ENCODE measurements around the gene QTRT2. TPM values are rescaled to one million over a fixed set of nuclear protein-coding genes. Genes with fewer than 3 reads are reported as not detected.

QTRT2 gene
- total RNA-seq, 1 experiment from 2014 or later, result 62.4 TPM

- Histone ChIP-seq H3K27me3 (replicated peaks; ENCODE audit: insufficient read depth, low read depth, low read length, poor library complexity) (no peaks in the 10 kb centered on the region), H3K9me3 (ENCODE audit: low read depth, low read length, poor library complexity, severe bottlenecking) (no peaks in the 10 kb centered on the region), H3K36me3 (ENCODE audit: insufficient read depth, low read length, poor library complexity, severe bottlenecking) (peaks cover 19% of the 10 kb centered on the region), H3K4me1 (ENCODE audit: insufficient read depth, low read length, poor library complexity, severe bottlenecking) (peaks cover 5% of the 10 kb centered on the region), H3K27ac (ENCODE audit: low read depth, low read length, poor library complexity, severe bottlenecking) (no peak overlapping the region), H3K4me3 (ENCODE audit: low read depth, low read length, poor library complexity, severe bottlenecking) (no peak overlapping the region)
- CTCF ChIA-PET, result no interaction called here
- TF ChIP-seq CTCF (conservative IDR thresholded peaks at IDR 0.05; ENCODE audit: low read depth, low read length) (no peak), EZH2 (IDR thresholded peaks at IDR 0.05; ENCODE audit: borderline replicate concordance, low read depth, low read length, poor library complexity, severe bottlenecking) (no peak)
- no peak for DNase-seq (ENCODE audit: low spot score)
- BruUV-seq (replicated peaks), result no TSS peak
- POLR2A ChIA-PET (ENCODE audit: low non-redundant PET), result no interaction called here
- intact Hi-C loops (cut with micrococcal nuclease; ENCODE audit: unreplicated experiment), result no loop called here
Measured at GRCh38 chr3:114089675-114090074, 33.1 kb downstream of the QTRT2 start.

GRCh38 chr3:114092151-114093015 lies 35.8 kb downstream of the QTRT2 start:
- Histone ChIP-seq H3K9me3 (ENCODE audit: low read depth, low read length, poor library complexity, severe bottlenecking) (no peaks in the 10 kb centered on the region), H3K4me1 (ENCODE audit: insufficient read depth, low read length, poor library complexity, severe bottlenecking) (peaks cover 5% of the 10 kb centered on the region), H3K36me3 (ENCODE audit: insufficient read depth, low read length, poor library complexity, severe bottlenecking) (no peaks in the 10 kb centered on the region), H3K27ac (ENCODE audit: low read depth, low read length, poor library complexity, severe bottlenecking) (no peak overlapping the region), H3K4me3 (ENCODE audit: low read depth, low read length, poor library complexity, severe bottlenecking) (no peak overlapping the region), H3K27me3 (replicated peaks; ENCODE audit: insufficient read depth, low read depth, low read length, poor library complexity) (no peaks in the 10 kb centered on the region)
- CTCF ChIA-PET, result no interaction called here
- intact Hi-C loops (cut with micrococcal nuclease; ENCODE audit: unreplicated experiment), result no loop called here
- DNase-seq (ENCODE audit: low spot score), result no peak
- BruUV-seq (replicated peaks), result no TSS peak
- TF ChIP-seq EZH2 (IDR thresholded peaks at IDR 0.05; ENCODE audit: borderline replicate concordance, low read depth, low read length, poor library complexity, severe bottlenecking) (no peak), CTCF (conservative IDR thresholded peaks at IDR 0.05; ENCODE audit: low read depth, low read length) (no peak)
- POLR2A ChIA-PET (ENCODE audit: low non-redundant PET), result interaction anchor here (0.6 kb wide), 1 partner anchor 98 kb away, joined by 8 read pairs; no protein-coding TSS in a partner anchor

GRCh38 chr3:114093016-114093380 lies 36.5 kb downstream of the QTRT2 start:
- BruUV-seq (replicated peaks), result no TSS peak
- no peaks in the 10 kb centered on the region for H3K36me3 ChIP-seq (ENCODE audit: insufficient read depth, low read length, poor library complexity, severe bottlenecking)
- no peak for TF ChIP-seq EZH2 (IDR thresholded peaks at IDR 0.05; ENCODE audit: borderline replicate concordance, low read depth, low read length, poor library complexity, severe bottlenecking)
- TF ChIP-seq CTCF (conservative IDR thresholded peaks at IDR 0.05; ENCODE audit: low read depth, low read length), result no peak
- H3K4me3 ChIP-seq (ENCODE audit: low read depth, low read length, poor library complexity, severe bottlenecking), result no peak overlapping the region
- CTCF ChIA-PET, result no interaction called here
- POLR2A ChIA-PET (ENCODE audit: low non-redundant PET), result no interaction called here
- intact Hi-C loops (cut with micrococcal nuclease; ENCODE audit: unreplicated experiment), result no loop called here
- no peaks in the 10 kb centered on the region for H3K27me3 ChIP-seq (replicated peaks; ENCODE audit: insufficient read depth, low read depth, low read length, poor library complexity)
- peaks cover 5% of the 10 kb centered on the region for H3K4me1 ChIP-seq (ENCODE audit: insufficient read depth, low read length, poor library complexity, severe bottlenecking)
- H3K27ac ChIP-seq (ENCODE audit: low read depth, low read length, poor library complexity, severe bottlenecking), result no peak overlapping the region
- no peaks in the 10 kb centered on the region for H3K9me3 ChIP-seq (ENCODE audit: low read depth, low read length, poor library complexity, severe bottlenecking)
- no peak for DNase-seq (ENCODE audit: low spot score)
